PFSK-1 (cell line): ENCODE results near the gene PTPRN2.

Experiments used
- FOXP2 ChIP-seq: optimal IDR thresholded peaks from 2 replicates; pipeline ENCODE3; 2011; ENCODE audit warnings: borderline replicate concordance, control low read depth, inconsistent platforms; ENCODE audit not compliant: insufficient read depth; ENCODE audit errors: extremely low read length, extremely low read depth
- SIN3A ChIP-seq: IDR thresholded peaks from 2 replicates; pipeline ENCODE4 v1.6.1; 2012; ENCODE audit warnings: mild to moderate bottlenecking, low read length, moderate library complexity, borderline replicate concordance; ENCODE audit not compliant: insufficient read depth
- TAF1 ChIP-seq: IDR thresholded peaks from 2 replicates; pipeline ENCODE4 v1.6.1; 2012; ENCODE audit warnings: low read length, control low read depth, borderline replicate concordance; ENCODE audit not compliant: insufficient read depth

- TF ChIP-seq SIN3A, result no peak
- no peak for TF ChIP-seq FOXP2
- no peak for TF ChIP-seq TAF1
These were observed 197.9 kb downstream of the PTPRN2 start for GRCh38 chr7:158389514-158390425.
